Measurements from ENCODE around the gene DERA.

DERA gene

GRCh38 chr12:15931590-15932053 lies 20.5 kb downstream of the DERA start:
- DNase-seq (ENCODE audit: low spot score), result no peak
- no peak for TF ChIP-seq CTCF (IDR thresholded peaks at IDR 0.05; ENCODE audit: extremely low read depth, missing control alignments)

DNA sequence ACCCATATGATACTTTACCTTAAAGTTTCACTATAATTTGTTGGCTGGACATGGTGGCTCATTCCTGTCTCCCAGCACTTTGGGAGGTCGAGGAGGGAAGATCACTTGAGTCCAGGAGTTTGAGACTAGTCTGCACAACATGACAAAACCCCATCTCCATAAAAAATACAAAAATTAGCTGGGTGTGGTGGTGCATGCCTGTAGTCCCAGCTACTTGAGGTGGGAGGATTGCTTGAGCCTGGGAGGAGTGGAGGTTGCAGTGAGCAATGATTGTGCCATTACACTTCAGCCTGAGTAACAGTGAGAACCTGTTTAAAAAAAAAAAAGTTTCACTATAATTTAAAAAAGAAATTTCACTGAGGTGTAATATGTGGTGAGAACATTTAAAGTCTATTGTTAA lies 21.2 kb downstream of the DERA start:
- DNase-seq (ENCODE audit: low spot score), result no peak
- TF ChIP-seq CTCF (IDR thresholded peaks at IDR 0.05; ENCODE audit: extremely low read depth, missing control alignments), result no peak

GRCh38 chr12:15932971-15933370 lies 21.8 kb downstream of the DERA start:
- TF ChIP-seq CTCF (IDR thresholded peaks at IDR 0.05; ENCODE audit: extremely low read depth, missing control alignments), result no peak
- DNase-seq (ENCODE audit: low spot score), result no peak

- no peak for DNase-seq (ENCODE audit: low spot score)
- no peak for TF ChIP-seq CTCF (IDR thresholded peaks at IDR 0.05; ENCODE audit: extremely low read depth, missing control alignments)
Measured at GRCh38 chr12:15933751-15934150, 22.6 kb downstream of the DERA start.

- DNase-seq (ENCODE audit: low spot score), result no peak
- TF ChIP-seq CTCF (IDR thresholded peaks at IDR 0.05; ENCODE audit: extremely low read depth, missing control alignments), result no peak
Measured at GRCh38 chr12:15936751-15937150, 25.6 kb downstream of the DERA start.

DNA sequence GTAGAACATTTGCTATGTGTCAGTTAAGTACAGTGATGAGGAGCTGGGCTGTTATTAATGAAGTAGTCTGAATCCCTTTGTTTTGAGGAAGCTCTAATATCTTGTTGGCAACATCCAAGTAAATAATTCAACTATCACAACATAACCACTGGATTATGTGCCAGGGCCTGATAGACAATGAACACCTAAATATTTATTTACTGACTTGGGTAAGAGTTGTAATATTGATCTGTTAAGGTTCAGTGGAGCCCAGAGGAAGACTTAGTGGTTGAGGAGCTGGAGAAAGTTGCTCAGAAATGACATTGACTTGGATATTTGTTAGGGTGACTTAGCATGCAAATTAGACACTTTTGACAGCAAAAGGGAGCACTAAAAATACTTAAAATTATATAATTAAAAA lies 26.8 kb downstream of the DERA start:
- no peak for TF ChIP-seq CTCF (IDR thresholded peaks at IDR 0.05; ENCODE audit: extremely low read depth, missing control alignments)
- DNase-seq (ENCODE audit: low spot score), result no peak

GRCh38 chr12:15939111-15939510 lies 28.0 kb downstream of the DERA start:
- no peak for DNase-seq (ENCODE audit: low spot score)
- TF ChIP-seq CTCF (IDR thresholded peaks at IDR 0.05; ENCODE audit: extremely low read depth, missing control alignments), result no peak
